ENCODE results near the gene MACROD1.

Gene MACROD1

DNA sequence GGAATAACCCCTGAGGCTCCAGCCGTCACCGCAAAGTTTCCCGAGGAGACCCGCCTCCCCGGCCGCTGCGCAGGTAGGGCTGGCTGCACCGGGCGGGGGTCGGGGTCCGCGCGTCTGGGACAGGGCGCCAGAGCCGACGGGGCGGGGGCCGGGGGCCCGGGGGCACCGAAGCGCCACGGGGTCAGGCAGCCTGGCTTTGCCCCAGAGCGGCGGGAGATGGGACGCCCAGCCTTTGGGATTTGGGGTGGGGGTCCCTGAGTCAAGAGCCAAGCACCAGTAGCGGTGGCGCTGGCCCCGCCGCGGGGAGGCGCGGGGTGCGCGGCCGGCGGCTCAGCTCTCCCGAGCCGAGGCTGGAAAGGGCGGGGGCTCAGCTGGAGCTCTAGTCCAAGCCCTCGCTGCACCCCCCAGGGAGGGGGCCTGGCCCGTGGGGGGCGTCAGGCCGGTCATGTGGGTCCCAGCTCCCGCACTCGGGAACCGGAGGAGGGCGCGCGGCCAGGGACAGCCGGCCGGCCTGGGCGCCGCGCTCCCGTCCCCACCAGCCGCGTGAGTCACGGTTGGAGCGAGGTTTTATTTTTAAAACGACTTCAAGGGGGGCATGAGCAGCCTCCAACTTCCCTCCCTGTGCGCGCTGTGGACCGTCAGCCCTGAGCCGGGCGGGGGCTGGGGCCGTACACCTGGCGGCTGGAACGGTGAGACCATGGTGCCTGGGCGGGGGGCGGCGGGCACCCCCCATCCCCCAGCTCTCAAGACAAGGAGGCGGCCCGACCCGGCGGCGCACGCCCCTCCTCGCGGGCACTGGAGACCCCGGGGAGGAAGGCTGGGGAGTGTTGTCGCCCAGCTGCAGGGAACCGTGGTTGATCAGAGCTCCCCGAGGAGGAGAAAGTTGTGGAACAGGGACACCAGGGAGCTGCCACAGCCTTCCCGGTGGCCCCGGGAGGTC is 129.6 kb downstream of the MACROD1 start:
- DNase-seq (ENCODE audit: low read depth in 3 of 3): no peak

- no peak for DNase-seq (ENCODE audit: low read depth in 3 of 3)
These were observed 130.3 kb downstream of the MACROD1 start, which contains the start of gene FLRT1 for GRCh38 chr11:64035576-64035975. FLRT1 (plus strand) TSS chr11:64035931; CDS start chr11:64116268, 80,337 bp downstream.

- no peak for DNase-seq (ENCODE audit: low read depth in 3 of 3)
These were observed 130.8 kb downstream of the MACROD1 start for GRCh38 chr11:64035081-64035524.

DNA sequence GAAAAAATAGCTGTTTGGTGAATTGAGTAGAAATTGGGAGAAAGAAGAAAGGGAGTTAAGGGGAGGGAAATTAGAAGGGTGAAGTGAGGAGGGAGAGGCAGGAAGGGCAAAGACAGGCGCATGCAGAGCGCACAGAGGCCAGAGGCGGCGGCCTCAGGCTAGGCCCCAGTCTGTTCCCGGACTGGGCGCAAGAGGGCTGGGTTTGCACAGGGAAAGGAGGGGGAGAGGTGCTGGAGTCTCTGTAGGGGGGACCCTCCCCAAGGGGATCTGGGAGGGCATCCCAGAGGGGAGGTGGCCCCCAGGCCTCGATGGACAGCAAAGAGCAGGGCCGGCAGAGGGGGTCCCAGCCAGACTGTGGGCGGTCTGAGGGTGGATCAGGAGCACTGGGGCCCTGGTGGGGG is 131.5 kb downstream of the MACROD1 start:
- DNase-seq (ENCODE audit: low read depth in 3 of 3): no peak

DNA sequence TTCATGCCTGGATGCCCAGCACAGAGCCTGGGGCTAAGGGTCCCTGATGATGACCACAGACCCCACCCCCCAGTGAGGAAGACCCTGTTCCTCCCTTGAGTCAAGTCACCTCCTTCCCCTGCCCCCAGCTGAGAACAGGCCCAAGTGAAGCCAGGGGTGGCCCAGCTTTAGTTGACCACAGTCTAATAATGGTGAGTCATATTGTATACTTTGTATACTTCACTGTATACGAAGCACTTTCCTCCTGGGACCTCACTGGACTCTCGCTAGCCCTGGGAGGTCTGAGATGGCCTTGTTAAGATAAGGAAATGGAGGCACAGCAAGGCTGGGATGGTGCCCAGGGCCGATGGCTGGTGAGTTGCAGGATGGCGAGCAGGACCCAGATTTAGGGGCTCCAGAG is 133.9 kb downstream of the MACROD1 start:
- no peak for DNase-seq (ENCODE audit: low read depth in 3 of 3)

- no peak for DNase-seq (ENCODE audit: low read depth in 3 of 3)
These were observed 134.9 kb downstream of the MACROD1 start for GRCh38 chr11:64031001-64031400.

- no peak for DNase-seq (ENCODE audit: low read depth in 3 of 3)
These were observed 136.1 kb downstream of the MACROD1 start for GRCh38 chr11:64029773-64030172.

DNA sequence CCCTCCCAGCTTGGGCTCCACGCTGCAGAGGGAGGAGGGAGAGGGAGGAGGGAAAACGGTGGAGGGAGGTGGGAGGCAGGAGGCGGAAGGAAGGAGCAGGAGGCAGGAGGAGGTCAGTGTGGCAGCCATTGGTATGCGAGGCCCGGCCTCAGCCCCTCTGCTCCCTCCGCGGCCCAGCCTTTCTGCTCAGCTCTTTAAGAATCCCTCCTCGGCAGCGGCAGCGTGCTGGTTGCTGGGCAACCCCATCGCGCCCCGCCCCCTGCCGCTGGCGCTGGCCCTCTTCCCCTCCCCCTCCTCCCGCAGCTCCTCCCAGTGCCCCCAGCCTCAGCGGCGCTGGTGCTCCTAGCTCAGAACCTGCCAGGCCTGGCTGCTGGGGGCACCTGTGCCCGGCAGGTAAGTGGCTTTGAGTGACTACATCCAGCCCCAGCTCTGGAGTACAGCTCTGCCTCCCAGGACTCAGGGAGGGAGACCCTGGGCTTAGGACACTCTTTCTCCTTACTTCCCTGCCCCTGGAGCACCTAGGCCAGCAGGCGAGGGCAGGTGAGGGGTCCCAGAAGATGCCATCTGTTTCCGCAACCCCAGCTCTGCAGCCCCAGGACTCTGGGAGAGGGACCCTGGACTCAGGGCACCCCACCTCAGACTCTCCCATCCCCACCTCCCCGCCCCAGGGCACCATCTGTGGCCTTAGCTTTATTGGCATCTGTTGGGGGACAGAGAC is 137.4 kb downstream of the MACROD1 start:
- DNase-seq (ENCODE audit: low read depth in 3 of 3): no peak

- DNase-seq (ENCODE audit: low read depth in 3 of 3): no peak
These were observed 138.1 kb downstream of the MACROD1 start for GRCh38 chr11:64027651-64028397.

DNA sequence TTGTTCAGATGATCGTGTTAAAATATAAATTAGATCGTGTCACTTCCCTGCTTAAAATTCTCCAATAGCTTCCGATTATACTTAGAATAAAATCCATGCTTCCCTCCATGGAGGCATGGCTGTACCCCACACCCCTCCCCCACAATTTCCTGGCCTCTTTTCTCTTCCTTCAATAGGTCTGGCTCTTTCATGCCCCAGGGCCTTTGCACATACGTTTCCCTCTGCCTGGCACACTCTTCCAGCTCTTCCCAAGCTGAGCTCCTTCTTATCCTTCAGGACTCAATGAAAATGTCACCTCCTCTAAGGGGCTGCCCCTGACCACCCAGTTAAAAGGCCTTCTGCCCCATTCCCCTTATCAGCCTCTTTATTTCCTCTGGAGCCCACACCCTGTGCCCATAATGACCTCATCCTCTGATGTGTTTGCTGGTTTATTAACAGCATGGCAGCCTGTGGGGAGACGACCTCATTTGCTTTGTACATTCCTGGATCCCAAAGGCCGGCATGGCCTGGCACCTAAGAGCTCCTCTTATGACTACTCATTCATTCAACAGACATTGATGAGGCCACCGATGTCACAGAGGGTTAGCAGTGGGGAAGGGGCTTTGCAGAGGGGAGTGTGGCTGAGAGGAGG is 139.2 kb downstream of the MACROD1 start:
- no peak for DNase-seq (ENCODE audit: low read depth in 3 of 3)

DNA sequence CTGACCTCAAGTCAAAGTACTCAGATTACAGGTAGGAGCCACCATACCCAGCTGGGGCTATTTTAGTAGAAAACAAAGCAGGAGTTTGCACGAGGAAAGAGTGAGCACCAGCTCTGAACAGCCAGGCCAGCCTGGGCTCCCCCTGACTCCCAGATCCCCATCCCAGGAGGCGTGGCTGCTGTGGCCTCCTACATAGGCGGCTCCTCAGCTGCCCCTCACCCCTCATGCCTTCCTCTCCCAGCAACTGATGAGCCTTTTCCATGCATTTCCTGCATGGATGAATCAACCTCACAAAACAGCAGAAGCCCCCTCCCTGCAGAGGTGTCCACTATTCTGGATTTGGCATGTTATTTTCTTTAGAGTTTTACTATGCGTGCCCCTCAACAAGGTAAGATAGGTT is 140.7 kb downstream of the MACROD1 start:
- DNase-seq (ENCODE audit: low read depth in 3 of 3): no peak

GRCh38 chr11:64023712-64024710 is 141.9 kb downstream of the MACROD1 start:
- no peak for DNase-seq (ENCODE audit: low read depth in 3 of 3)

DNA sequence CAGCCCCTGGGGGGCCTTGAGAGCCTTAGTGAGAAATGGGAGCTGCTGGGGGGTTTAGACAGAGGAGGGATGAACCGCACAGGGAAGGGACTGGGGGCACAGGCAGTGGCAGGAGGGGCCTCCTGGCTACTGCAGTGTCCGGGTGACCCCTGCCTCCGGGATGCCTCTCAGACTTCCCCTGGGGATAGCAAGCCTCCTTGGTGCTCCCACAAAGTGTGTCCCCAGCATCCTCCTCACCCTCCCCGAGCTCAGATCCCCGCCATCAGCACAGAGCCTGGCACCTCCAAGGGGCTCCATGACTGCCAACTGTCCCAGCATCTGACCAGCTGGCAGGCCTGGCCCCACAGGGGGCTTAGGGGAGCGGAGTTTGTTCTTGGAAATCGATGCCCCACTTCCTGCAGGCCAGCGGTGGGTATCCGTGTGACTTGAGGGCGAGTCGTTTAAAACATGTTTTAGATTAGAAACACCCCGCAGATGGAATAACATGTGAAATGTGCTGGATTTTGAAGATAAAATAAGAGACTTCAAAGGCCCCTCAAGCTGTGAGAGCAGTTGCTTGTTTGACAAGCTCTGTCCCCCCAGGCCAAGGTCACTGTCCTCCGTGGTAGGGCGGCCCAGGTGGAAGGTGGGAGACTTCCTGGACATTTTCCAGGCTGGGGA is 143.7 kb downstream of the MACROD1 start:
- no peak for DNase-seq (ENCODE audit: low read depth in 3 of 3)

DNA sequence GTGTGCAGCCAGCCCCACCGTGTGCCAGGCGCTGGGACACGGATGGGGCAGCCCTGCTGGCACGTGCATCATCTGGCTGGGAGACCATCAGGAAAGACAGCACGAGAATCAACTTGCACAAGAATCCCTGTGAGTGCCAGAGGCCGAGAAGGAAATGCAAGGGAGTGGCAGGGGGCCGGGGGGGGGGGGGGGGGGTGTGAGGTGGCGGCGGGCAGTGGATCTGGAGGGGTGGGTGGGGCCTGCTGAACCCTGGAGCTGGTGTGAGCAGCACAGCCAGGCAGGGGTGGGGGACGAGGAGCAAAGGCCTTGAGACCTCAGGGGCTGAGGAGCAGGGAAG is 144.2 kb downstream of the MACROD1 start:
- DNase-seq (ENCODE audit: low read depth in 3 of 3): no peak

DNA sequence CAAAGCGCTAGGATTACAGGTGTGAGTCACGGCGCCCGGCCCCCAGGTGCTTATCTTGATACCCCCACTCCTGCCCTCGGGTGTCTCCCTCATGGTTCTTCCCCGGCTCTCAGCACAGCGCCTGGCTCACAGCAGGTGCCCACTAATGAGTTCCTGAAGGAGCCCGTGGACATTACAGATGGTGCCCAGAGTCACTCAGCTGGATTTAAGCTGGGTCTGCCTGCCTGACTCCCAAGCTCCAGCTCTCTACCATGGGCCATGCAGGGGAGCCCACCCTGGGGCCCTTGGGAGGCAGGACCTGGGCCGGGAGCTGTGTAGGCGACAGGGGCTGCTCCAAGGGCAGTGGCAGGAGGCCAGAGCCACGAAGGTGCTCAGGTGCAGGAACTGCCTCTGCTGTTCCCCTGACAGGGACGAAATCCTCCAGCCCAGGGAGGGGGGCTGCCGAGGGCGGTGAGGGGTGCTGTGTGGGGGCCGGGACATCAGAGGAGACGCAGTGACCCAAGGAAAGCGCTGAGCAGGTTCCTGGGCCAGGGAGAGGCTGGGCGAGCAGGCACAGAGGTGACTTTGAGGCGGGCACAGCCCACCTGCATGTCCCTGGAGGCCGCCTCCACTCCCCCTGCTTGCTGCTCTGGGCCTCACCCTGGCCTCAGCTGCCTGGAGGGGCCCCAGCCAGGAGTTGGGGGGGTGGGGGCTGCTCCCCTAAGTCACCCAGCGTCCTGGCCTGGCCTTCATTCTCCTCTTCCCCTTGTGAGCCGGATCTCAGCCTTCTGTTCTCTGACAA is 144.7 kb downstream of the MACROD1 start:
- DNase-seq (ENCODE audit: low read depth in 3 of 3): no peak

GRCh38 chr11:64019106-64020037 is 146.5 kb downstream of the MACROD1 start:
- DNase-seq (ENCODE audit: low read depth in 3 of 3): no peak

- no peak for DNase-seq (ENCODE audit: low read depth in 3 of 3)
These were observed 147.6 kb downstream of the MACROD1 start for GRCh38 chr11:64018310-64018709.

DNA sequence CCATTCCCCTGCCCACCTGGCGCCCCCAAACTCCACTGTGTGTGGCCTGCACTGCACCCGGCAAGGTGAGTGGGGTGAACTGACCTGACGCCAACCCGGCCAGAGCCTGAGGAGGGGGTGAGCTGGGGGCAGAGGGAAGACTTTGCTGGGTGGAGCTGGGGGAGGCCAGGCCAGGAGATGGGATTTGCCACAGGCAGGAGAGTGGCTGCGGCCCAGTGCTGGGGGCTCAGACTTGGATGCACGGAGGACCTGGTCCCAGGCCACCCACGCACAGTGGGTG is 148.0 kb downstream of the MACROD1 start:
- DNase-seq (ENCODE audit: low read depth in 3 of 3): no peak

Data from stimulated activated CD4-positive, alpha-beta T cell treated with anti-CD3 and anti-CD28 coated beads, TNF-alpha, amount 100 ng/mL, for 48 hours (primary cell).